Right lobe of liver (tissue), 6 donors: ENCODE results near the gene SLC47A2. TPM values are rescaled to one million over a fixed set of nuclear protein-coding genes. Genes with fewer than 3 reads are reported as not detected.
A peak's percentile ranks its signal among the peaks of the same experiment; 100 is the strongest.

Source experiments
- ATAC-seq, 4 donors: fragments of 200-7000 bp; cut with Tn5 transposase; one replicate each; pipeline ENCODE4 v1.9.1; 2020; ENCODE audit warnings: mild to moderate bottlenecking in 4 of 4, moderate library complexity in 4 of 4
- DNase-seq, 3 donors: peaks; one replicate each; pipeline ENCODE4 v3.0.0-alpha.2; 2020
- H3K27ac ChIP-seq, 3 donors: fragments of 200-600 bp; one replicate each; pipeline ENCODE4 v1.8.0; 2022
- H3K27me3 ChIP-seq, 2 donors: fragments of 200-600 bp; one replicate each; pipeline ENCODE4 v1.8.0; 2022
- H3K36me3 ChIP-seq, 4 donors: fragments of 200-600 bp; sonication (generic) in 1 of 4; one replicate each; pipeline versions ENCODE4 v1.5.1 to v1.8.0; 2017 to 2022; ENCODE audit warnings: control low read depth in 1 of 4
- H3K4me1 ChIP-seq, 4 donors: fragments of 200-600 bp; sonication (generic) in 1 of 4; one replicate each; pipeline versions ENCODE4 v1.5.1 to v1.8.0; 2017 to 2022; ENCODE audit warnings: control low read depth in 1 of 4
- H3K4me3 ChIP-seq, 3 donors: fragments of 200-600 bp; one replicate each; pipeline ENCODE4 v1.8.0; 2022
- H3K9me3 ChIP-seq, 4 donors: fragments of 200-600 bp; sonication (generic) in 1 of 4; one replicate each; pipeline versions ENCODE4 v1.5.1 to v1.8.0; 2017 to 2022; ENCODE audit warnings: control low read depth in 1 of 4
- POLR2A ChIP-seq: fragments of 450-650 bp; IDR thresholded peaks from one replicate; pipeline ENCODE4 v1.6.1; 2017; ENCODE audit warnings: antibody characterized with exemption, mild to moderate bottlenecking
- WGBS: methylation state at CpG from one replicate; pipeline ENCODE4 v1.1.6; 2018; ENCODE audit warnings: low coverage, low lambda C conversion rate; ENCODE audit not compliant: insufficient coverage; ENCODE audit errors: missing lambda C conversion rate; 5-methylcytosine and 5-hydroxymethylcytosine counted together
- intact Hi-C, 2 donors: fragments of 100-400 bp; cut with DNase I; formaldehyde crosslinking; loops; one replicate each; pipeline versions ENCODE4 v1.11.2 to v1.14.1; 2022
- total RNA-seq, 6 experiments: library from RNA; depleted of rRNA in 2 of 6; stranded (reverse); fragments of >200 nt in 2 of 6; fragmentation: NEBNext Ultra II Directional in 3 of 6; extraction: Animal tissue kit (Norgen Biotek cat#: 25700) in 3 of 6; gene quantifications; one replicate each; pipeline versions ENCODE4 v1.1.0 to v1.2.4, GENCODE V29; 2016 to 2023
- TF ChIP-seq, protein P1 (sequence below), 4 donors: fragments of 200-600 bp in 3 of 4; fragments of 450-650 bp in 1 of 4; IDR thresholded peaks; one replicate each; pipeline versions ENCODE4 v1.5.1 to v1.8.0; 2016 to 2022; ENCODE audit warnings: antibody characterized with exemption in 4 of 4, mild to moderate bottlenecking in 2 of 4
- donor health status: DM: no; HTN: yes; CAD: no.
- donor health status: DM: no; HTN: no; CAD: no.
- donor health status: DM: no; HTN: no; CAD: no.
- donor health status: DM: no; HTN: yes; CAD: no.
- donor health status: DM: no; HTN: yes; CAD: no.

Gene SLC47A2
- total RNA-seq, 6 experiments from 2014 or later: not detected

DNA sequence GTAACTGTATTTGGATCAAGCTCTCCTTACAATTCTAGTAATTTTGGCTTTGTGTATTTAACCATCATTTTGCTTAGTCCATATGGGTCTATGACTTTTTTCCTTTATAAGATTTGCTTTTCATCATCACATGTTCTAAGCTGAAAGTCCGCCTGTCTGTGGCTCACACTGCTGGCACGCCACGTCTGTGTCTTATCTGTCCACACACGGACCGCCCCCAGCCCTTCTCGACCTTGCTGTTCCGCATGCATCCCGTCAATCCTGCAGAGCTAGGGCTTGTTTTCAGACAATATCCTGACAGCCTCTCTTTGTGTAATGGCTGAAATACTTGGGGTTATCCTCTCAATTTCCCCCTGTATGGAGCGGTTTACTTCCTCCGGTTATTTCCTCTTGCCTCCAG, 40.2 kb upstream of the SLC47A2 start:
- Histone ChIP-seq H3K4me3 (no peak overlapping the region), H3K36me3 (no peaks in the 10 kb centered on the region), H3K9me3 (no peaks in the 10 kb centered on the region), H3K4me1 (peaks cover 0 to 19% (median 3%) of the 10 kb centered on the region in 4 donors), H3K27me3 (no peaks in the 10 kb centered on the region), H3K27ac (no peak overlapping the region)
- WGBS: 49% methylated on average over 8 of the region's 10 CpGs
- ATAC-seq: peak in 2 of 4 donors; percentile 32 to 55
- intact Hi-C loops: no loop called here
- no peak for TF ChIP-seq POLR2A
- TF ChIP-seq, protein P1, sequence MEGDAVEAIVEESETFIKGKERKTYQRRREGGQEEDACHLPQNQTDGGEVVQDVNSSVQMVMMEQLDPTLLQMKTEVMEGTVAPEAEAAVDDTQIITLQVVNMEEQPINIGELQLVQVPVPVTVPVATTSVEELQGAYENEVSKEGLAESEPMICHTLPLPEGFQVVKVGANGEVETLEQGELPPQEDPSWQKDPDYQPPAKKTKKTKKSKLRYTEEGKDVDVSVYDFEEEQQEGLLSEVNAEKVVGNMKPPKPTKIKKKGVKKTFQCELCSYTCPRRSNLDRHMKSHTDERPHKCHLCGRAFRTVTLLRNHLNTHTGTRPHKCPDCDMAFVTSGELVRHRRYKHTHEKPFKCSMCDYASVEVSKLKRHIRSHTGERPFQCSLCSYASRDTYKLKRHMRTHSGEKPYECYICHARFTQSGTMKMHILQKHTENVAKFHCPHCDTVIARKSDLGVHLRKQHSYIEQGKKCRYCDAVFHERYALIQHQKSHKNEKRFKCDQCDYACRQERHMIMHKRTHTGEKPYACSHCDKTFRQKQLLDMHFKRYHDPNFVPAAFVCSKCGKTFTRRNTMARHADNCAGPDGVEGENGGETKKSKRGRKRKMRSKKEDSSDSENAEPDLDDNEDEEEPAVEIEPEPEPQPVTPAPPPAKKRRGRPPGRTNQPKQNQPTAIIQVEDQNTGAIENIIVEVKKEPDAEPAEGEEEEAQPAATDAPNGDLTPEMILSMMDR (IDR thresholded peaks at IDR 0.05): no peak
- peak in 1 of 3 donors; percentile 62 for DNase-seq

DNA sequence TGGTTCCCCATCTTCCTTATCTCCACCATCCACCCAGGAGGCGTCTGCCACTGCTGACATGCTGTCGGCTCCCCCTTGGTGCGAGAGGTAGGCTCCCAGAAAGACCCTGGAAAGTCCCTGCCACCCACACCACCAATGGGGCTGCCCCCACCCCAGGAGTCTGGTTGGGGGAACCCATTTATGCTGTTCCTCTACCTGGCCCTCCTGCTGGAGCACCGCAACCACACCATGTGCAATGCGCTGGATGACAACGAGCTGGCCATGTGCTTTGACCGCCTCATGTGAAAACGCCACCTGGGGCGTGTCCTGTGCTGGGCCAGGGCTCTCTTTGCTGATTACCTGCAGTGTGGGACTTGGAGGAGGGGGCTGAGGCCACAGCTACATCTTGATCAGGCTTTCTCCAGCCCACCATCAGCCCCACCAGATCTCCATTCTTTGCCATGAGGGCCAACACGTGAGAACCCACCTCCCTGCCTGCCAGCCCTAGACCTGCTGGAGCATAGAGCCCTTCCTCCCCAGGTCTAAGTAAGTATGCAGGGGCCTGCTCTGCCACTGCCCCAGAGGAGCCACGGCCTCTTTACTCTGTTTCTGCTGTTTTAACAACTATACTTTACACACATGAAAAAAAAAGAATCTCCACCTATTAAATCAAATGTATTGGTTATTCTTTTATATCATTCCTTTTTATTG, 39.6 kb upstream of the SLC47A2 start:
- no peaks in the 10 kb centered on the region for H3K9me3 ChIP-seq
- DNase-seq: no peak
- no peaks in the 10 kb centered on the region for H3K27me3 ChIP-seq
- no peak overlapping the region for H3K4me3 ChIP-seq
- no CpG with 5 or more reads among the region's 11 CpGs for whole genome bisulfite sequencing
- no peak overlapping the region for H3K27ac ChIP-seq
- TF ChIP-seq, protein P1 (IDR thresholded peaks at IDR 0.05): no peak
- no peak for TF ChIP-seq POLR2A
- intact Hi-C loops: no loop called here
- H3K36me3 ChIP-seq: no peaks in the 10 kb centered on the region
- peaks cover 0 to 19% (median 3%) of the 10 kb centered on the region in 4 donors for H3K4me1 ChIP-seq
- no peak for ATAC-seq

DNA sequence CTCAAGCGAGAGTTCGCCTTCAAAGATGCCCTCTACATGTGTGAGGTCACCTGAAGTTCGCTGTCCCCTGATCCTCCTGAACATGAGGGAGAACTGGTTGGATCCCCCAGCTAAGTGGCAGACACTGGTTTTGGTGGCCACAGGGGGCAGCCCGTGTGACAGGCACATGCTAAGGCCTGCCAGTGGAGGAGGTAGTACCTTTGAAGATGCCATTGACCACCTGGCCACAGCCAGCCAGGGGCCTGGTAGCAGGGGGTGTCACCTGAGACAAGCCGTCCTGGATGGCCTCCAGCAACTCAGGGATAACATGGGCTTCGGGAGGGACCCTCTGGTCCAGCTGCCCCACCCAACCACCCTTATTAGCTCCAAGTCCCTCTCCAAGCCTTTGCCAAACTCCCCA, 39.0 kb upstream of the SLC47A2 start:
- TF ChIP-seq, protein P1 (IDR thresholded peaks at IDR 0.05): no peak
- TF ChIP-seq POLR2A: no peak
- DNase-seq: no peak
- H3K9me3 ChIP-seq: no peaks in the 10 kb centered on the region
- intact Hi-C loops: no loop called here
- no peaks in the 10 kb centered on the region for H3K27me3 ChIP-seq
- ATAC-seq: no peak
- H3K4me3 ChIP-seq: no peak overlapping the region
- peaks cover 0 to 19% (median 3%) of the 10 kb centered on the region in 4 donors for H3K4me1 ChIP-seq
- WGBS: 91% methylated on average over 4 of the region's 6 CpGs
- H3K36me3 ChIP-seq: no peaks in the 10 kb centered on the region
- H3K27ac ChIP-seq: no peak overlapping the region

DNA sequence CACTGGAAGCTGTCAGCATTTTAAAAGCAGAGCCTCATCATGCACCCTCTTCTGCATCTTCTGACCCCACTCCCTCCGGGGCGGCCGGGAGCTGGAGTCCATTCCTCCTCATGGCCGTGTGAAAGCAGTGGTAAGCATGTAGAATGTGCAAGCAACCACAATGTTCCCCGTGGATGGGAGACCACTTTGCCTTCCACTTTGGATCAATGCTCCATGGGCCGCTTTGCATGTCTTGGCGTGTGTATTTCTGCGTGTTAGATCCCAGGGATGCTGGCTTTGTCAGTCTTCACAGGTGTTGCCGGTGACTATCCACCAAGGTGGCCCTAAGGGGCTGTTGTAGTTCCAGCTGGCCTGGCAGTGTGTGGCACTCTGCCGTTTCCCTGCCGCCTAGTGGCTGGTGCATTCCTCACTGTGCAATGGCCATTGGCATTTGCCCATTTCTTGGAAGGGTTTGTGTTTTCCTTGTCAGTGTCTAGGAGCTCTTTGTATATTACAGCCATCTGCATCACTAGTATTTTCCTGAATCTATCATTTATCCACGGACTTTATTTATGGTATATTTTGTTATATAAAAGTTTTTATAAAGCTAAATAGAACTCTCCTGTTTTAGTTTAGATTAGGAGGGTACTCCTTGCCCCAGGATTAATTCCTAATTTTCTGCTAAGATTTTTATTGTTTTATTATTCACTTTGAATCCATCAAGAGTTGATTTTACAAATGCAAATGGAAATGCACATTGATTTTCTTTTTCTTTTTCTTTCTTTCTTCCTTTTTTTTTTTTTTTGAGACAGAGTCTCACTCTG, 37.5 kb upstream of the SLC47A2 start:
- intact Hi-C loops: no loop called here
- peak in 2 of 3 donors; percentile 53 to 72 for DNase-seq

More for the DNA sequence above, 37.5 kb upstream of the SLC47A2 start:
- Histone ChIP-seq H3K4me1 (peaks cover 0 to 23% (median 3%) of the 10 kb centered on the region in 4 donors), H3K4me3 (no peak overlapping the region), H3K27me3 (no peaks in the 10 kb centered on the region), H3K36me3 (no peaks in the 10 kb centered on the region), H3K9me3 (no peaks in the 10 kb centered on the region), H3K27ac (peak overlapping the region in 1 of 3 donors; percentile 62)
- TF ChIP-seq POLR2A: no peak
- TF ChIP-seq, protein P1 (IDR thresholded peaks at IDR 0.05): peak; percentile 54 to 65 (median 59)
- ATAC-seq: peak; percentile 63 to 70 (median 66)
- WGBS: 66% methylated on average over 6 of the region's 12 CpGs
